ENCODE results near the gene CROCC.
A peak's percentile ranks its signal among the peaks of the same experiment; 100 is the strongest.
"Not testable (repeated sequence)": the region's sequence is repeated elsewhere in the genome, so short reads cannot be mapped to it uniquely, and the experiment has no call there.

Gene CROCC

GRCh38 chr1:16921391-16922185, at the start of gene CROCC:
Gene CROCC, plus strand, starts transcription at chr1:16921931. Its CDS starts 88 bp downstream, at chr1:16922019.
- peak; percentile 37 for DNase-seq

- DNase-seq, result peak; percentile 60
Measured at GRCh38 chr1:16872152-16873075, 49.3 kb upstream of the CROCC start.

- peak; percentile 46 for DNase-seq
Measured at GRCh38 chr1:16873076-16873879, 48.5 kb upstream of the CROCC start.

GRCh38 chr1:16874968-16875765, 46.6 kb upstream of the CROCC start:
- not testable (repeated sequence) for DNase-seq

GRCh38 chr1:16881742-16882141, 40.0 kb upstream of the CROCC start:
- DNase-seq, result not testable (repeated sequence)

- DNase-seq, result no peak
Measured at GRCh38 chr1:16882986-16883385, 38.7 kb upstream of the CROCC start.

GRCh38 chr1:16884487-16884886, 37.2 kb upstream of the CROCC start:
- DNase-seq, result not testable (repeated sequence)

- no peak for DNase-seq
Measured at GRCh38 chr1:16886860-16887605, 34.7 kb upstream of the CROCC start.

GRCh38 chr1:16888860-16889816, 32.6 kb upstream of the CROCC start:
- DNase-seq, result peak; percentile 78

GRCh38 chr1:16890539-16891021, 31.2 kb upstream of the CROCC start:
- peak; percentile 44 for DNase-seq

GRCh38 chr1:16891057-16891456, 30.7 kb upstream of the CROCC start:
- DNase-seq, result not testable (repeated sequence)

GRCh38 chr1:16892978-16893525, 28.7 kb upstream of the CROCC start:
- DNase-seq, result not testable (repeated sequence)

- DNase-seq, result not testable (repeated sequence)
Measured at GRCh38 chr1:16893796-16894195, 27.9 kb upstream of the CROCC start.

GRCh38 chr1:16894338-16894737, 27.4 kb upstream of the CROCC start:
- DNase-seq, result not testable (repeated sequence)

- not testable (repeated sequence) for DNase-seq
Measured at GRCh38 chr1:16895233-16895597, 26.5 kb upstream of the CROCC start.

GRCh38 chr1:16895598-16896315, 26.0 kb upstream of the CROCC start, which contains the start of gene RNU1-2:
Gene RNU1-2, plus strand, starts transcription at chr1:16895980.
- DNase-seq, result peak; percentile 99

- DNase-seq, result peak; percentile 79
Measured at GRCh38 chr1:16896316-16897055, 25.2 kb upstream of the CROCC start.

GRCh38 chr1:16897653-16898052, 24.1 kb upstream of the CROCC start:
- DNase-seq, result not testable (repeated sequence)
